Ishikawa (cell line): Measurements from ENCODE around the gene NCK2.

Source experiments
- CEBPB ChIP-seq: IDR thresholded peaks from 2 replicates; pipeline ENCODE4 v1.6.1; 2012
- CREB1 ChIP-seq: IDR thresholded peaks from 2 replicates; pipeline ENCODE4 v1.6.1; 2012; ENCODE audit warnings: low read depth
- EGR1 ChIP-seq: IDR thresholded peaks from 2 replicates; pipeline ENCODE4 v1.6.1; 2012
- EP300 ChIP-seq: IDR thresholded peaks from 2 replicates; pipeline ENCODE4 v1.6.1; 2012; ENCODE audit warnings: borderline replicate concordance
- RAD21 ChIP-seq: IDR thresholded peaks from 2 replicates; pipeline ENCODE4 v1.6.1; 2012; ENCODE audit warnings: low read depth
- TAF1 ChIP-seq: IDR thresholded peaks from 2 replicates; pipeline ENCODE4 v1.6.1; 2012; ENCODE audit warnings: low read depth, mild to moderate bottlenecking
- TCF12 ChIP-seq: IDR thresholded peaks from 2 replicates; pipeline ENCODE4 v1.6.1; 2012; ENCODE audit warnings: low read depth
- TEAD4 ChIP-seq: IDR thresholded peaks from 2 replicates; pipeline ENCODE4 v1.6.1; 2012
- YY1 ChIP-seq: IDR thresholded peaks from 2 replicates; pipeline ENCODE4 v1.6.1; 2012; ENCODE audit warnings: low read depth
- ZBTB7A ChIP-seq: IDR thresholded peaks from 2 replicates; pipeline ENCODE4 v1.6.1; 2012; ENCODE audit warnings: low read depth
- TF ChIP-seq, protein P1 (sequence below): IDR thresholded peaks from 2 replicates; pipeline ENCODE4 v1.6.1; 2012; ENCODE audit warnings: low read depth, mild to moderate bottlenecking
- TF ChIP-seq, protein P2 (sequence below): IDR thresholded peaks from 2 replicates; pipeline ENCODE4 v1.6.1; 2012

DNA sequence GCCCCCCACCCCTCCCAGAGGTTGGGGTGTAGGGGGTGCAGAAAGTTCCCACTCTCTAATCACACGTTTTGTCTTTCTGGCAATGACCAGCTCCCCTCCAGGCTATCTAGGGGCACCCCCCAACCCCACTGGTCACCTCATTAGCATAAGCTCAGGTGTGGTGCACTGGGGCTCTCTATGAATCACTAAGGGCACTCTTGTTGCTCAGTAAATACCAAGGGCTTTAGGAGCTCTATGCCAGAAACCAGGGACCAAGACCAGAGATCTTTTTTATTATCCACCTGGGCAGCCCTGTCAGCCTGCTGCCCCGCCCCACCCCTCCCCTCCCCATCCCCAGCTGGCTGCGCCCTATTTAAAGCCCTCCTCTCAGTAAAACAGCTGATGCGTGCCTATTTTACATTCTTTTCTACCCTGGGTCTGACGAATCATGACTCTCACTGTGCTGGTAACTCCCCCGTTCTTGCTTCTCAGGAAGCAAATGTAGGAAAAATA lies 24.3 kb downstream of the NCK2 start:
- no peak for TF ChIP-seq EGR1
- TF ChIP-seq ZBTB7A = no peak
- TF ChIP-seq, protein P1, sequence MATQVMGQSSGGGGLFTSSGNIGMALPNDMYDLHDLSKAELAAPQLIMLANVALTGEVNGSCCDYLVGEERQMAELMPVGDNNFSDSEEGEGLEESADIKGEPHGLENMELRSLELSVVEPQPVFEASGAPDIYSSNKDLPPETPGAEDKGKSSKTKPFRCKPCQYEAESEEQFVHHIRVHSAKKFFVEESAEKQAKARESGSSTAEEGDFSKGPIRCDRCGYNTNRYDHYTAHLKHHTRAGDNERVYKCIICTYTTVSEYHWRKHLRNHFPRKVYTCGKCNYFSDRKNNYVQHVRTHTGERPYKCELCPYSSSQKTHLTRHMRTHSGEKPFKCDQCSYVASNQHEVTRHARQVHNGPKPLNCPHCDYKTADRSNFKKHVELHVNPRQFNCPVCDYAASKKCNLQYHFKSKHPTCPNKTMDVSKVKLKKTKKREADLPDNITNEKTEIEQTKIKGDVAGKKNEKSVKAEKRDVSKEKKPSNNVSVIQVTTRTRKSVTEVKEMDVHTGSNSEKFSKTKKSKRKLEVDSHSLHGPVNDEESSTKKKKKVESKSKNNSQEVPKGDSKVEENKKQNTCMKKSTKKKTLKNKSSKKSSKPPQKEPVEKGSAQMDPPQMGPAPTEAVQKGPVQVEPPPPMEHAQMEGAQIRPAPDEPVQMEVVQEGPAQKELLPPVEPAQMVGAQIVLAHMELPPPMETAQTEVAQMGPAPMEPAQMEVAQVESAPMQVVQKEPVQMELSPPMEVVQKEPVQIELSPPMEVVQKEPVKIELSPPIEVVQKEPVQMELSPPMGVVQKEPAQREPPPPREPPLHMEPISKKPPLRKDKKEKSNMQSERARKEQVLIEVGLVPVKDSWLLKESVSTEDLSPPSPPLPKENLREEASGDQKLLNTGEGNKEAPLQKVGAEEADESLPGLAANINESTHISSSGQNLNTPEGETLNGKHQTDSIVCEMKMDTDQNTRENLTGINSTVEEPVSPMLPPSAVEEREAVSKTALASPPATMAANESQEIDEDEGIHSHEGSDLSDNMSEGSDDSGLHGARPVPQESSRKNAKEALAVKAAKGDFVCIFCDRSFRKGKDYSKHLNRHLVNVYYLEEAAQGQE = no peak
- TF ChIP-seq TEAD4 = no peak
- TF ChIP-seq TAF1 = no peak
- no peak for TF ChIP-seq EP300
- TF ChIP-seq, protein P2, sequence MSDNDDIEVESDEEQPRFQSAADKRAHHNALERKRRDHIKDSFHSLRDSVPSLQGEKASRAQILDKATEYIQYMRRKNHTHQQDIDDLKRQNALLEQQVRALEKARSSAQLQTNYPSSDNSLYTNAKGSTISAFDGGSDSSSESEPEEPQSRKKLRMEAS = no peak
- no peak for TF ChIP-seq TCF12
- TF ChIP-seq RAD21 = no peak
- TF ChIP-seq YY1 = no peak
- TF ChIP-seq CEBPB = no peak
- TF ChIP-seq CREB1 = no peak
